Adrenal gland (tissue), 12 donors: ENCODE data around the gene NAP1L1. TPM values are rescaled to one million over a fixed set of nuclear protein-coding genes. Genes with fewer than 3 reads are reported as not detected.

ENCODE experiments used
- DNase-seq, 7 donors: peaks; one replicate each; pipeline ENCODE4 v3.0.0-alpha.2; 2019 to 2020
- H3K27ac ChIP-seq, 5 donors: fragments of 200-600 bp; sonication (generic) in 4 of 5; 1 replicate in 3 of 5; 2 replicates in 2 of 5; pipeline versions ENCODE4 v1.5.1 to v1.8.0; 2016 to 2020; ENCODE audit warnings: mild to moderate bottlenecking in 1 of 5
- H3K27me3 ChIP-seq: fragments of 200-600 bp; 2 replicates; pipeline ENCODE4 v1.8.0; 2021
- H3K36me3 ChIP-seq, 2 donors: fragments of 200-600 bp; replicated peaks in 1 of 2; 1 replicate in 1 of 2; 2 replicates in 1 of 2; pipeline versions ENCODE4 v1.5.1 to v1.8.0; 2018 to 2022
- H3K4me1 ChIP-seq, 2 donors: fragments of 200-600 bp; replicated peaks in 1 of 2; 1 replicate in 1 of 2; 2 replicates in 1 of 2; pipeline versions ENCODE4 v1.5.1 to v1.8.0; 2018 to 2021
- H3K4me3 ChIP-seq, 4 donors: fragments of 200-600 bp; sonication (generic) in 3 of 4; one replicate each; pipeline ENCODE4 v1.5.1; 2016 to 2018
- H3K9me3 ChIP-seq, 3 donors: fragments of 200-600 bp; sonication (generic) in 1 of 3; replicated peaks in 1 of 3; 1 replicate in 2 of 3; 2 replicates in 1 of 3; pipeline versions ENCODE4 v1.5.1 to v1.8.0; 2016 to 2021
- POLR2A ChIP-seq, 2 donors: fragments of 450-650 bp; IDR thresholded peaks; one replicate each; pipeline ENCODE4 v1.6.1; 2017; ENCODE audit warnings: antibody characterized with exemption in 2 of 2, mild to moderate bottlenecking in 2 of 2, moderate library complexity in 1 of 2
- WGBS, 4 donors: extraction: QIAGEN DNeasy Blood & Tissue Kit in 2 of 4; methylation state at CpG; one replicate each; pipeline versions ENCODE4 v1.1.5 to v1.1.7; 2013 to 2017; 5-methylcytosine and 5-hydroxymethylcytosine counted together
- intact Hi-C, 2 donors: fragments of 100-400 bp; cut with DNase I; formaldehyde crosslinking; loops; one replicate each; pipeline versions ENCODE4 v1.14.1 to v1.15.0; 2022 to 2023
- polyA plus RNA-seq, 3 donors: library from polyadenylated mRNA; stranded (reverse); fragments of 200-250 nt in 2 of 3; fragments of 350-450 nt in 1 of 3; fragmentation: Illumina TruSeq in 1 of 3; extraction: RNeasy Lipid Tissue Mini Kit (QIAGEN cat#74804) in 1 of 3; gene quantifications; one replicate each; pipeline ENCODE4 v1.2.3, GENCODE V29; 2013 to 2014
- total RNA-seq, 9 donors: library from RNA; depleted of rRNA in 4 of 9; stranded (reverse); fragments of >200 nt in 4 of 9; fragments of 120-200 nt in 1 of 9; fragmentation: NEBNext Ultra II Directional in 1 of 9; extraction: Animal tissue kit (Norgen Biotek cat#: 25700) in 1 of 9; gene quantifications; one replicate each; pipeline versions ENCODE4 v1.1.0 to v1.2.4, GENCODE V29; 2013 to 2023
- TF ChIP-seq, protein P1 (sequence below), 6 experiments: fragments of 450-650 bp in 4 of 6; fragments of 200-600 bp in 2 of 6; sonication (generic) in 1 of 6; IDR thresholded peaks; 1 replicate in 5 of 6; 2 replicates in 1 of 6; pipeline versions ENCODE4 v1.5.1 to v1.8.0; 2016 to 2021; ENCODE audit warnings: antibody characterized with exemption in 6 of 6, mild to moderate bottlenecking in 2 of 6, moderate library complexity in 1 of 6
- donor health status: healthy with polysubstance abuse.
- donor health status: Bipolar disorder and iron deficiency.
- donor health status: DM: yes; HTN: yes; CAD: no.
- donor health status: DM: no; HTN: no; CAD: no.
- donor health status: DM: no; HTN: no; CAD: no.
- donor health status: DM: yes; HTN: yes; CAD: no.

NAP1L1 gene
- total and polyA plus RNA-seq, 12 donors, result 216 to 518 (median 347) TPM

DNA sequence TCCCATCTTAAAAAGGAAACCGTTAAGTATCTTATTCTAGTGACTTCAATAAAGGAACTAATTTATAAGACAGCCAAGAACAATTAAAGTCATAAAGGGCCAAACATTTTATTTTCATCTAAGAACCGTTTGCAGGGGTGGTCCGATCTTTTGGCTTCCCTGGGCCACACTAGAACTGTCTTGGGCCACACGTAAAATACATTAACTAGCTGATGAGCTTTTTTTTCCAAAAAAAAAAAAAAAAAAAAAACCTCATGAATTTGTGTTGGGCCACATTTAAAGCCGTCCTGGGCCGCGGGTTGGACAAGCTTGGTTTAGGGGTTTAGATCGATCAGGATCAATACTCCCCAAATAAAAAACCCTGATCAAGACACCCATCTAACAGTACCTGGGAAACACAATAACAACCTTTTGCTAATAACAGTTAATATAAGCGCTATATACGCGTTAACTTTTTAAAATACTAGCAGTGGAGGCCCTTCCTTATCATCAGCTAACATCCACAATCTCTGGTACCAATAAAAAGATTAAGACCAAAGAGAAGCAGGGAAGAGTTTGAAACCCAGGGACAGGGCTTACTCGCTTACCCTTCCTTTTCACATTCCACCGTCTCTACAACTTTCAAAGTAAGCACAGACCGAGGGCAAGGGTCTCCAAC, 1.1 kb downstream of the NAP1L1 start:
- intact Hi-C loops, result no loop called here
- TF ChIP-seq POLR2A (IDR thresholded peaks at IDR 0.05), result no peak
- TF ChIP-seq, protein P1, sequence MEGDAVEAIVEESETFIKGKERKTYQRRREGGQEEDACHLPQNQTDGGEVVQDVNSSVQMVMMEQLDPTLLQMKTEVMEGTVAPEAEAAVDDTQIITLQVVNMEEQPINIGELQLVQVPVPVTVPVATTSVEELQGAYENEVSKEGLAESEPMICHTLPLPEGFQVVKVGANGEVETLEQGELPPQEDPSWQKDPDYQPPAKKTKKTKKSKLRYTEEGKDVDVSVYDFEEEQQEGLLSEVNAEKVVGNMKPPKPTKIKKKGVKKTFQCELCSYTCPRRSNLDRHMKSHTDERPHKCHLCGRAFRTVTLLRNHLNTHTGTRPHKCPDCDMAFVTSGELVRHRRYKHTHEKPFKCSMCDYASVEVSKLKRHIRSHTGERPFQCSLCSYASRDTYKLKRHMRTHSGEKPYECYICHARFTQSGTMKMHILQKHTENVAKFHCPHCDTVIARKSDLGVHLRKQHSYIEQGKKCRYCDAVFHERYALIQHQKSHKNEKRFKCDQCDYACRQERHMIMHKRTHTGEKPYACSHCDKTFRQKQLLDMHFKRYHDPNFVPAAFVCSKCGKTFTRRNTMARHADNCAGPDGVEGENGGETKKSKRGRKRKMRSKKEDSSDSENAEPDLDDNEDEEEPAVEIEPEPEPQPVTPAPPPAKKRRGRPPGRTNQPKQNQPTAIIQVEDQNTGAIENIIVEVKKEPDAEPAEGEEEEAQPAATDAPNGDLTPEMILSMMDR (IDR thresholded peaks at IDR 0.05), result no peak
- Histone ChIP-seq H3K27me3 (no peaks in the 10 kb centered on the region), H3K9me3 (peaks cover 0 to 5% (median 0%) of the 10 kb centered on the region in 3 donors), H3K4me3 (peak overlapping the region; percentile 52 to 94 (median 90)), H3K36me3 (no peaks in the 10 kb centered on the region), H3K4me1 (peaks cover 12 to 28% of the 10 kb centered on the region in 2 donors), H3K27ac (peak overlapping the region in 4 of 5 donors; percentile 97 to 99 (median 98))
- WGBS, 4 donors, result 4 to 7% (median 5%) methylated on average over 14 of the region's 14 CpGs
- no peak for DNase-seq

DNA sequence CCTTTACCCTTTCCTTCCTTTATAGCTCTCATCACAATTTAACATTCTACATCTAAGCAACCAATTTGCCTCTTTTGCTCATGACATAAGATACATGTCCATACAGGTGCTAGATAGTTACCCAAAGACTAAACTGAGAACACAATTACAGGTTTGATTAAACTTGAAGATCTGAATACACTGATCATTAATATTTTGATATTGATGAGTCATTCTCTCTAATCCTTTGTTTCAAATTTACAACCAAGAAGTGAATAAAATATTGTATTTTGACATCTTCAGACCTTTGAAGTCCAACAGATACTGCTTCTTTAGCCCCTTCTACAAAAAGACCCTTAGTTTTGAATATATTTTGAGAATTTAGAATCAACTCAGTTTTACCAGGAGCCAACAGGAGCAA, 2.6 kb downstream of the NAP1L1 start:
- intact Hi-C loops, result no loop called here
- DNase-seq, result no peak
- no peak overlapping the region for H3K4me3 ChIP-seq

DNA sequence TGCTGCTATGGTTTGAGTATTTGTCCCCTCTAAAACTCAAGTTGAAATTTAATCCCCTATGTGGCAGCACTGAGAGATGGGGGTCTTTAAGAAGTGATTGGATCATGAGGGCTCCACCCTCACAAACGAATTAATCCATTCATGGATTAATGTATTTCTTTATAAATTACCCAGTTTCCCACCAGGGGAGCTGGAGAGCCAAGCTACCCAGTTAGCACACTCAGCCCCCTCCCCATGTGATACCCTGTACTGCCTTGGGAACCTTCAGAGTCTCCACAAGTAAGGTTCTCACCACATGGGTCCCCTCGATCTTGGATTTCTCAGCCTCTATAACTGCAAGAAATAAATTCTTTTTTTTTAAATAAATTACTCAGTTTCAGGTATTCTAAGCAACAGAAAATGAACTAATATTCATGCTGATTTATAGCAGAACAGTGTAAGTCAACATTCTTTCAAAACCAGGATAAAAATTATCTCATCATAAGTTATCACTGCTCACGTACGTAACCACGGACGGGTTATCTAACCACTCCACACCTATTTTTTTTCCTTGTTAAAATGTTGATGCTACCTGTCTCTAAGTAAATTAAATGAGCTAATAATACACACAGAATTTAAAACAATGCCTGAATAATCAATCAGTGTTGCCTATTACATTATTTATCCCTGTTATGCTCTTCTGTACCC, 3.6 kb downstream of the NAP1L1 start:
- no peak for TF ChIP-seq POLR2A (IDR thresholded peaks at IDR 0.05)
- TF ChIP-seq, protein P1 (IDR thresholded peaks at IDR 0.05), result no peak
- peaks cover 12 to 34% of the 10 kb centered on the region in 2 donors for H3K4me1 ChIP-seq
- intact Hi-C loops, result no loop called here
- peaks cover 0 to 5% (median 0%) of the 10 kb centered on the region in 3 donors for H3K9me3 ChIP-seq
- H3K4me3 ChIP-seq, result no peak overlapping the region
- no peak overlapping the region for H3K27ac ChIP-seq
- H3K27me3 ChIP-seq, result no peaks in the 10 kb centered on the region
- no peaks in the 10 kb centered on the region for H3K36me3 ChIP-seq
- 56 to 61% (median 60%) methylated on average over 6 of the region's 6 CpGs for WGBS, 4 donors
- DNase-seq, result no peak

More for the DNA sequence above, 2.6 kb downstream of the NAP1L1 start:
- H3K27me3 ChIP-seq, result no peaks in the 10 kb centered on the region
- peaks cover 12 to 33% of the 10 kb centered on the region in 2 donors for H3K4me1 ChIP-seq
- no peak overlapping the region for H3K27ac ChIP-seq
- H3K36me3 ChIP-seq, result no peaks in the 10 kb centered on the region
- no peak for TF ChIP-seq POLR2A (IDR thresholded peaks at IDR 0.05)
- TF ChIP-seq, protein P1 (IDR thresholded peaks at IDR 0.05), result no peak
- peaks cover 0 to 5% (median 0%) of the 10 kb centered on the region in 3 donors for H3K9me3 ChIP-seq

DNA sequence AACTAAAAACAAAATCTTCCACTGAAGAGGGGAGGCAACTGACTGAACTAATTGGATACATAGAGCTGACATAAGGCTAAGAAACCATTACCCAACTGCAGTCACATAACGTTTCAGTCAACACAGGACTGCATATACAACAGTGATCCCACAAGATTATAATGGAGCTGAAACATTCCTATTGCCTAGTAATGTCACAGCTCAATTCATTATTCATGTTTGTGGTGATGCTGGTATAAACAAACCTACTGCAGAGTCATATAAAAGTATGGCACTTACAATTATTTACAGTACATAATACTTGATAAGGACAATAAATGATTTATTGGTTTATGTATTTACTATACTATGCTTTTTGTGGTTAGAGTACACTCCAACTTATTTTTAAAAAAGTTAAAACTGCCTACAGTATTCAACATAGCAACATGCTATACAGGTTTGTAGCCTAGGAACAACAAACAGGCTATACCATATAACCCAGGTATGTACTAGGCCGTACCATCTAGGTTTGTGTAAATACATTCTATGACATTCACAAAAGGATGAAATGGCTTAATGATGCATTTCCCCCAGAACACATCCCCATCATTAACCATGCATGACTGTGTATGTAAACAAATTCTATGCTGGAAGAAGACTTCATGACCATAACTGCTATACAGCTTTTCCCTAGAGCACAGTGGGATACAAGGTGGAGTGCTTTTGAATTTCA, 4.3 kb downstream of the NAP1L1 start:
- Histone ChIP-seq H3K27me3 (no peaks in the 10 kb centered on the region), H3K4me3 (no peak overlapping the region), H3K4me1 (peaks cover 5 to 40% of the 10 kb centered on the region in 2 donors), H3K36me3 (no peaks in the 10 kb centered on the region), H3K27ac (no peak overlapping the region), H3K9me3 (peaks cover 0 to 5% (median 0%) of the 10 kb centered on the region in 3 donors)
- DNase-seq, result no peak
- WGBS, 4 donors, result 77 to 87% (median 85%) methylated on average over 2 of the region's 2 CpGs
- intact Hi-C loops, result no loop called here
- no peak for TF ChIP-seq POLR2A (IDR thresholded peaks at IDR 0.05)
